GM12878 (cell line): ENCODE results near the gene SNX33. TPM values are rescaled to one million over a fixed set of nuclear protein-coding genes. Genes with fewer than 3 reads are reported as not detected.

Source experiments
- ATAC-seq: fragments of 200-7000 bp; cut with Tn5 transposase; 3 replicates; pipeline ENCODE4 v1.9.1; 2020; ENCODE audit warnings: mild to moderate bottlenecking, moderate library complexity
- BruUV-seq: library from RNA; stranded (reverse); fragments of 400-500 nt; replicated peaks from 2 replicates; lab custom pipeline; 2021; lab: Mats Ljungman, UMichigan
- CTCF ChIA-PET: fragments of 300-600 bp; sonication (Branson Sonifier 250); formaldehyde crosslinking; extraction: SDS; loops from one replicate; lab custom pipeline; 2021; ENCODE audit warnings: inconsistent platforms; lab: Yijun Ruan, JAX
- POLR2A ChIA-PET: fragments of 350-600 bp; formaldehyde crosslinking; extraction: SDS; loops from one replicate; lab custom pipeline; 2021; ENCODE audit warnings: inconsistent platforms; lab: Charles Lee
- RAD21 ChIA-PET: fragments of 300-600 bp; sonication (Branson Sonifier 250); formaldehyde crosslinking; loops from one replicate; lab custom pipeline; 2023; ENCODE audit warnings: antibody characterized with exemption; ENCODE audit not compliant: unreplicated experiment; lab: Charles Lee
- SMC1A ChIA-PET: fragments of 300-600 bp; sonication (Branson Sonifier 250); formaldehyde crosslinking; loops from one replicate; lab custom pipeline; 2023; ENCODE audit not compliant: unreplicated experiment, uncharacterized antibody; lab: Charles Lee
- DNase-seq: peaks from one replicate; pipeline ENCODE4 v3.0.0-alpha.2; 2011; ENCODE audit warnings: low read depth, low spot score
- FAIRE-seq: peaks from 3 replicates; lab custom pipeline; 2011; peaks lifted over from hg19 to GRCh38; lab: Jason Lieb, UNC
- H2AFZ ChIP-seq: 2 replicates; pipeline ENCODE4 v1.6.0; 2011; ENCODE audit warnings: low read depth, low read length, control low read depth; ENCODE audit not compliant: control insufficient read depth
- H3K27ac ChIP-seq: 2 replicates; pipeline ENCODE4 v1.5.1; 2011; ENCODE audit warnings: control low read depth; ENCODE audit not compliant: control insufficient read depth, insufficient read depth
- H3K27me3 ChIP-seq, 2 experiments: replicated peaks in 1 of 2; 2 replicates each; pipeline versions ENCODE4 v1.6.0 to v1.6.1; 2011; ENCODE audit warnings: low read length in 1 of 2; ENCODE audit not compliant: control insufficient read depth in 2 of 2, insufficient read depth in 2 of 2
- H3K36me3 ChIP-seq, 2 experiments: 2 replicates each; pipeline ENCODE4 v1.5.1; 2011; ENCODE audit warnings: low read length in 1 of 2; ENCODE audit not compliant: control insufficient read depth in 2 of 2, insufficient read depth in 2 of 2
- H3K4me1 ChIP-seq: 2 replicates; pipeline ENCODE4 v1.6.1; 2011; ENCODE audit warnings: mild to moderate bottlenecking, low read length, moderate library complexity, mixed read lengths; ENCODE audit not compliant: control insufficient read depth, insufficient read depth
- H3K4me2 ChIP-seq: 2 replicates; pipeline ENCODE4 v1.6.0; 2011; ENCODE audit warnings: control low read depth; ENCODE audit not compliant: control insufficient read depth, insufficient read depth
- H3K4me3 ChIP-seq: fragments of 200-600 bp; sonication (generic); 2 replicates; pipeline ENCODE4 v1.5.1; 2016
- H3K79me2 ChIP-seq: 2 replicates; pipeline ENCODE4 v1.6.0; 2011; ENCODE audit warnings: low read length; ENCODE audit not compliant: control insufficient read depth, insufficient read depth
- H3K9ac ChIP-seq: 2 replicates; pipeline ENCODE4 v1.8.0; 2011; ENCODE audit warnings: low read length, control low read depth, mixed read lengths; ENCODE audit not compliant: control insufficient read depth, insufficient read depth
- H3K9me3 ChIP-seq: replicated peaks from 3 replicates; pipeline ENCODE4 v1.5.1; 2011; ENCODE audit warnings: mild to moderate bottlenecking, low read length; ENCODE audit not compliant: control insufficient read depth, insufficient read depth
- H4K20me1 ChIP-seq: 2 replicates; pipeline ENCODE4 v1.6.0; 2011; ENCODE audit not compliant: control insufficient read depth, insufficient read depth
- BCLAF1 ChIP-seq: fragments of 450-650 bp; IDR thresholded peaks from 2 replicates; pipeline ENCODE4 v1.6.1; 2017; ENCODE audit warnings: antibody characterized with exemption, mild to moderate bottlenecking, moderate library complexity
- CEBPZ ChIP-seq: fragments of 150-350 bp; IDR thresholded peaks from 2 replicates; pipeline ENCODE4 v1.6.1; 2016; ENCODE audit warnings: low read depth, low read length
- E4F1 ChIP-seq: fragments of 450-650 bp; IDR thresholded peaks from 2 replicates; pipeline ENCODE4 v1.6.1; 2018; ENCODE audit warnings: borderline replicate concordance, mild to moderate bottlenecking; ENCODE audit not compliant: partially characterized antibody
- NR2C2 ChIP-seq: IDR thresholded peaks from 2 replicates; pipeline ENCODE4 v1.6.1; 2011; ENCODE audit warnings: borderline replicate concordance, low read depth; ENCODE audit not compliant: control insufficient read depth, insufficient read length
- PKNOX1 ChIP-seq: fragments of 450-650 bp; IDR thresholded peaks from 2 replicates; pipeline ENCODE4 v1.6.1; 2016; ENCODE audit warnings: mild to moderate bottlenecking
- SREBF1 ChIP-seq: IDR thresholded peaks from 2 replicates; pipeline ENCODE4 v1.6.1; 2012; ENCODE audit warnings: mild to moderate bottlenecking, low read length
- ZNF622 ChIP-seq: fragments of 450-650 bp; IDR thresholded peaks from 2 replicates; pipeline ENCODE4 v1.6.1; 2017; ENCODE audit warnings: mild to moderate bottlenecking, inconsistent platforms
- whole genome bisulfite sequencing: methylation state at CpG from one replicate; pipeline ENCODE4 v1.1.6; 2016; ENCODE audit warnings: low lambda C conversion rate; ENCODE audit not compliant: insufficient replicate concordance, insufficient coverage; ENCODE audit errors: missing lambda C conversion rate; 5-methylcytosine and 5-hydroxymethylcytosine counted together
- in situ Hi-C: fragments of 300-500 bp; cut with MboI; formaldehyde crosslinking; loops from 9 replicates; pipeline ENCODE4 v1.14.3; 2018; ENCODE audit warnings: mixed read lengths
- intact Hi-C: fragments of 100-400 bp; cut with micrococcal nuclease; formaldehyde crosslinking; loops from one replicate; pipeline ENCODE4 v1.14.2; 2022; ENCODE audit not compliant: unreplicated experiment
- polyA plus RNA-seq, 11 experiments: library from polyadenylated mRNA; depleted of rRNA in 4 of 11; unstranded in 6 of 11; stranded (reverse) in 5 of 11; fragments of >200 nt; fragmentation: Nextera tagmentation in 4 of 11; fragmentation: Illumina TruSeq in 1 of 11; extraction: Ambion mirVana in 4 of 11; extraction: Trizol in 1 of 11; gene quantifications; 1 replicate in 1 of 11; 2 replicates in 10 of 11; pipeline versions ENCODE4 v1.2.1 to v1.2.3, GENCODE V29; 2011 to 2016; ENCODE audit warnings: inconsistent platforms in 2 of 11, missing spikeins in 2 of 11, low read depth in 1 of 11
- total RNA-seq, 4 experiments: library from RNA; depleted of rRNA in 3 of 4; stranded (reverse); fragments of >200 nt in 3 of 4; fragmentation: Illumina TruSeq in 1 of 4; extraction: Trizol in 1 of 4; gene quantifications; 2 replicates each; pipeline versions ENCODE4 v1.2.1 to v1.2.3, GENCODE V29; 2013 to 2021

SNX33 gene
- total and polyA plus RNA-seq, 10 of the 15 experiments (the other 5 are each of a cell fraction or from before 2014, with no cell fraction given) = 0.13 to 1.9 (median 0.55) TPM

- TF ChIP-seq BCLAF1 = no peak
Measured at GRCh38 chr15:75650908-75651809, 3.4 kb downstream of the SNX33 start (continued).

GRCh38 chr15:75651810-75652543, 4.3 kb downstream of the SNX33 start:
- Histone ChIP-seq H4K20me1 (no peaks in the 10 kb centered on the region), H3K9me3 (no peaks in the 10 kb centered on the region), H3K79me2 (no peaks in the 10 kb centered on the region), H3K9ac (no peak overlapping the region), H3K36me3 (no peaks in the 10 kb centered on the region), H3K27me3 (peaks cover 0 to 2% of the 10 kb centered on the region in 2 experiments; a peak in 2 of 4 replicates), H3K4me3 (no peak overlapping the region), H3K27ac (no peak overlapping the region), H3K4me2 (no peak overlapping the region), H2AFZ (no peak overlapping the region), H3K4me1 (0 out of 2 replicates have a peak, but pooled peaks cover under 1% of the 10 kb centered on the region)
- FAIRE-seq = no peak
- RAD21 ChIA-PET = interaction anchor here (0.9 to 2.3 kb wide), 4 partner anchors 10 to 26 kb away, joined by 3 to 5 read pairs (median 4); partner anchors contain the start of genes IMP3 and SNUPN
- POLR2A ChIA-PET = interaction anchor here (0.6 to 1.0 kb wide), 4 partner anchors 74 to 199 kb away, joined by 3 to 4 read pairs (median 4); no protein-coding TSS in a partner anchor
- ATAC-seq = no peak; the same call in 2 of the 3 replicates
- DNase-seq = no peak
- intact Hi-C loops = no loop called here
- WGBS = 89% methylated on average over 2 of the region's 2 CpGs
- SMC1A ChIA-PET = interaction anchor here (0.7 to 2.0 kb wide), 2 partner anchors 11 to 62 kb away, joined by 4 to 11 read pairs; partner anchors contain the start of gene IMP3
- CTCF ChIA-PET = interaction anchor here (0.7 to 2.8 kb wide), 3 partner anchors 12 to 284 kb away, joined by 3 to 20 read pairs (median 7); partner anchors contain the start of gene IMP3
- no TSS peak for BruUV-seq
- in situ Hi-C loops = loop anchor here (25.0 kb wide), 1 partner anchor 640 kb away; the partner anchor contains the start of gene PPCDC
- no peak for TF ChIP-seq E4F1
- no peak for TF ChIP-seq PKNOX1
- no peak for TF ChIP-seq NR2C2
- no peak for TF ChIP-seq CEBPZ
- no peak for TF ChIP-seq ZNF622
- no peak for TF ChIP-seq SREBF1
